ENCODE measurements around the gene GJD3. TPM values are rescaled to one million over a fixed set of nuclear protein-coding genes. Genes with fewer than 3 reads are reported as not detected.

Gene GJD3
- polyA plus RNA-seq, 3 donors = not detected

- no peak overlapping the region for H3K9ac ChIP-seq (ENCODE audit: insufficient read depth, low read length, poor library complexity, severe bottlenecking)
- H3K36me3 Mint-ChIP-seq = no peaks in the 10 kb centered on the region
- H3K27ac Mint-ChIP-seq = no peak overlapping the region
- DNase-seq = no peak
- TF ChIP-seq CTCF (IDR thresholded peaks at IDR 0.05) = no peak
- H3K9me3 Mint-ChIP-seq = peaks cover 0 to 6% (median 0%) of the 10 kb centered on the region in 7 donors
- intact Hi-C loops (cut with micrococcal nuclease) = no loop called here
- H3K4me3 Mint-ChIP-seq = peak overlapping the region in 1 of 2 donors; percentile 42
- H3K79me2 ChIP-seq (ENCODE audit: insufficient read depth, low read length) = no peaks in the 10 kb centered on the region
- no peak overlapping the region for H3K4me3 ChIP-seq (replicated peaks in 1 of 3; ENCODE audit: low read depth in 2 of 3, low read length in 3 of 3)
- peaks cover 6 to 19% of the 10 kb centered on the region in 2 donors for H3K4me1 ChIP-seq (ENCODE audit: control insufficient read depth in 1 of 2, insufficient read depth in 2 of 2, low read length in 2 of 2)
- no peak overlapping the region for H3K4me2 ChIP-seq (replicated peaks; ENCODE audit: extremely low read depth, low read length, poor library complexity, severe bottlenecking)
- 70% methylated on average over 16 of the region's 17 CpGs for WGBS (ENCODE audit: insufficient coverage)
- no peaks in the 10 kb centered on the region for H4K20me1 ChIP-seq (ENCODE audit: insufficient read depth, low read length)
- H3K4me1 Mint-ChIP-seq = peaks cover 15% of the 10 kb centered on the region
- H3K27me3 Mint-ChIP-seq (ENCODE audit: low read depth in 3 of 3) = peaks cover 18 to 28% (median 25%) of the 10 kb centered on the region in 3 donors
- H3K27me3 ChIP-seq (ENCODE audit: control insufficient read depth in 2 of 2, insufficient read depth in 2 of 2, low read length in 2 of 2) = peaks cover 0 to 21% of the 10 kb centered on the region in 2 donors
- H2AFZ ChIP-seq (ENCODE audit: insufficient read depth, low read depth, low read length, poor library complexity, severe bottlenecking) = no peak overlapping the region
- H3K9me3 ChIP-seq (replicated peaks in 1 of 2; ENCODE audit: control insufficient read depth in 1 of 2, insufficient read depth in 1 of 2, low read length in 2 of 2) = peaks cover 0 to 6% of the 10 kb centered on the region in 2 donors
- H3K27ac ChIP-seq (ENCODE audit: low read depth in 1 of 2, low read length in 2 of 2) = no peak overlapping the region
- no peaks in the 10 kb centered on the region for H3K36me3 ChIP-seq (replicated peaks in 1 of 2; ENCODE audit: control insufficient read depth in 1 of 2, insufficient read depth in 2 of 2, low read length in 2 of 2)
Measured at GRCh38 chr17:40366861-40367518, 2.5 kb upstream of the GJD3 start.

GRCh38 chr17:40366076-40366860 lies 1.7 kb upstream of the GJD3 start:
- H3K9me3 Mint-ChIP-seq = peaks cover 0 to 3% (median 0%) of the 10 kb centered on the region in 7 donors
- H3K27me3 ChIP-seq (ENCODE audit: control insufficient read depth in 2 of 2, insufficient read depth in 2 of 2, low read length in 2 of 2) = peaks cover 0 to 27% of the 10 kb centered on the region in 2 donors
- no peak overlapping the region for H3K27ac Mint-ChIP-seq
- no peak overlapping the region for H3K9ac ChIP-seq (ENCODE audit: insufficient read depth, low read length, poor library complexity, severe bottlenecking)
- intact Hi-C loops (cut with micrococcal nuclease) = no loop called here
- no peaks in the 10 kb centered on the region for H4K20me1 ChIP-seq (ENCODE audit: insufficient read depth, low read length)
- no peak overlapping the region for H3K4me3 ChIP-seq (replicated peaks in 1 of 3; ENCODE audit: low read depth in 2 of 3, low read length in 3 of 3)
- H3K4me3 Mint-ChIP-seq = no peak overlapping the region
- peaks cover 0 to 2% of the 10 kb centered on the region in 2 donors for H3K9me3 ChIP-seq (replicated peaks in 1 of 2; ENCODE audit: control insufficient read depth in 1 of 2, insufficient read depth in 1 of 2, low read length in 2 of 2)
- H3K27ac ChIP-seq (ENCODE audit: low read depth in 1 of 2, low read length in 2 of 2) = no peak overlapping the region
- no peaks in the 10 kb centered on the region for H3K36me3 Mint-ChIP-seq
- no peak for DNase-seq
- H3K27me3 Mint-ChIP-seq (ENCODE audit: low read depth in 3 of 3) = peaks cover 23 to 35% (median 32%) of the 10 kb centered on the region in 3 donors
- no peaks in the 10 kb centered on the region for H3K79me2 ChIP-seq (ENCODE audit: insufficient read depth, low read length)
- H2AFZ ChIP-seq (ENCODE audit: insufficient read depth, low read depth, low read length, poor library complexity, severe bottlenecking) = no peak overlapping the region
- peaks cover 6 to 19% of the 10 kb centered on the region in 2 donors for H3K4me1 ChIP-seq (ENCODE audit: control insufficient read depth in 1 of 2, insufficient read depth in 2 of 2, low read length in 2 of 2)
- no peak overlapping the region for H3K4me2 ChIP-seq (replicated peaks; ENCODE audit: extremely low read depth, low read length, poor library complexity, severe bottlenecking)
- TF ChIP-seq CTCF (IDR thresholded peaks at IDR 0.05) = no peak
- H3K36me3 ChIP-seq (replicated peaks in 1 of 2; ENCODE audit: control insufficient read depth in 1 of 2, insufficient read depth in 2 of 2, low read length in 2 of 2) = no peaks in the 10 kb centered on the region
- H3K4me1 Mint-ChIP-seq = peaks cover 9% of the 10 kb centered on the region
- 98% methylated on average over 12 of the region's 18 CpGs for WGBS (ENCODE audit: insufficient coverage)

Data from CD14-positive monocyte (primary cell).